HG02981 (cell line): ENCODE results near the gene HLA-DQA1.
A peak's percentile ranks its signal among the peaks of the same experiment; 100 is the strongest.
"Not testable (repeated sequence)": the region's sequence is repeated elsewhere in the genome, so short reads cannot be mapped to it uniquely, and the experiment has no call there.

Experiments used
- ATAC-seq: cut with Tn5 transposase; IDR thresholded peaks from one replicate; pipeline ENCODE4 v1.9.1; 2021; ENCODE audit warnings: mild to moderate bottlenecking, moderate library complexity; ENCODE audit not compliant: unreplicated experiment

Gene HLA-DQA1

GRCh38 chr6:32637219-32637880 lies at the start of gene HLA-DQA1:
HLA-DQA1 (plus strand) TSS chr6:32637406; CDS start chr6:32637459, 53 bp downstream.
- ATAC-seq = peak; percentile 81

GRCh38 chr6:32588156-32588555 lies 49.0 kb upstream of the HLA-DQA1 start:
- no peak for ATAC-seq

- peak; percentile 94 for ATAC-seq
Measured at GRCh38 chr6:32589596-32590449, 47.4 kb upstream of the HLA-DQA1 start, which contains the start of gene HLA-DRB1. HLA-DRB1 (minus strand) TSS chr6:32589848; CDS start chr6:32589742, 106 bp downstream.

- not testable (repeated sequence) for ATAC-seq
Measured at GRCh38 chr6:32590713-32591112, 46.5 kb upstream of the HLA-DQA1 start.

GRCh38 chr6:32597024-32597423 lies 40.2 kb upstream of the HLA-DQA1 start:
- no peak for ATAC-seq

GRCh38 chr6:32602383-32602782 lies 34.8 kb upstream of the HLA-DQA1 start:
- ATAC-seq = no peak

GRCh38 chr6:32603222-32603621 lies 34.0 kb upstream of the HLA-DQA1 start:
- no peak for ATAC-seq

GRCh38 chr6:32603888-32604287 lies 33.3 kb upstream of the HLA-DQA1 start:
- ATAC-seq = no peak

- no peak for ATAC-seq
Measured at GRCh38 chr6:32604434-32604877, 32.8 kb upstream of the HLA-DQA1 start.

- no peak for ATAC-seq
Measured at GRCh38 chr6:32607263-32607987, 29.8 kb upstream of the HLA-DQA1 start.

- ATAC-seq = no peak
Measured at GRCh38 chr6:32607988-32608298, 29.3 kb upstream of the HLA-DQA1 start.

- no peak for ATAC-seq
Measured at GRCh38 chr6:32608362-32608761, 28.8 kb upstream of the HLA-DQA1 start.

GRCh38 chr6:32609391-32609730 lies 27.8 kb upstream of the HLA-DQA1 start:
- ATAC-seq = no peak

- peak; percentile 81 for ATAC-seq
Measured at GRCh38 chr6:32609731-32610640, 27.2 kb upstream of the HLA-DQA1 start.

- no peak for ATAC-seq
Measured at GRCh38 chr6:32610682-32611296, 26.4 kb upstream of the HLA-DQA1 start.

- no peak for ATAC-seq
Measured at GRCh38 chr6:32613475-32613874, 23.7 kb upstream of the HLA-DQA1 start.

- ATAC-seq = no peak
Measured at GRCh38 chr6:32614366-32615081, 22.7 kb upstream of the HLA-DQA1 start.

GRCh38 chr6:32615885-32616532 lies 21.2 kb upstream of the HLA-DQA1 start:
- ATAC-seq = no peak

GRCh38 chr6:32617751-32618150 lies 19.5 kb upstream of the HLA-DQA1 start:
- ATAC-seq = no peak
